GM21526 (cell line): Measurements from ENCODE around the gene BTRC.
"Not testable (repeated sequence)": the region's sequence is repeated elsewhere in the genome, so short reads cannot be mapped to it uniquely, and the experiment has no call there.

Experiments
- ATAC-seq: cut with Tn5 transposase; IDR thresholded peaks from one replicate; pipeline ENCODE4 v1.9.1; 2021; ENCODE audit warnings: moderate library complexity; ENCODE audit not compliant: unreplicated experiment, low FRiP score

Gene BTRC

GRCh38 chr10:101385866-101386658 is 32.1 kb downstream of the BTRC start:
- ATAC-seq, result no peak

GRCh38 chr10:101386659-101387259 is 32.8 kb downstream of the BTRC start:
- no peak for ATAC-seq

GRCh38 chr10:101388676-101389276 is 34.8 kb downstream of the BTRC start:
- no peak for ATAC-seq

- ATAC-seq, result not testable (repeated sequence)
These were observed 35.6 kb downstream of the BTRC start for GRCh38 chr10:101389532-101389931.

- no peak for ATAC-seq
These were observed 36.1 kb downstream of the BTRC start for GRCh38 chr10:101389986-101390531.

GRCh38 chr10:101393378-101393777 is 39.4 kb downstream of the BTRC start:
- ATAC-seq, result no peak

- no peak for ATAC-seq
These were observed 40.7 kb downstream of the BTRC start for GRCh38 chr10:101394524-101395133.

GRCh38 chr10:101397140-101397539 is 43.2 kb downstream of the BTRC start:
- no peak for ATAC-seq

GRCh38 chr10:101400585-101400984 is 46.6 kb downstream of the BTRC start:
- no peak for ATAC-seq

GRCh38 chr10:101402711-101403110 is 48.7 kb downstream of the BTRC start:
- ATAC-seq, result no peak

- ATAC-seq, result no peak
These were observed 49.2 kb downstream of the BTRC start for GRCh38 chr10:101403161-101403560.

GRCh38 chr10:101405001-101405400 is 51.0 kb downstream of the BTRC start:
- ATAC-seq, result no peak

- ATAC-seq, result no peak
These were observed 57.6 kb downstream of the BTRC start for GRCh38 chr10:101411598-101411997.

GRCh38 chr10:101414034-101414433 is 60.1 kb downstream of the BTRC start:
- ATAC-seq, result no peak

GRCh38 chr10:101415884-101416283 is 61.9 kb downstream of the BTRC start:
- no peak for ATAC-seq

- not testable (repeated sequence) for ATAC-seq
These were observed 68.0 kb downstream of the BTRC start for GRCh38 chr10:101421967-101422366.

GRCh38 chr10:101425535-101425934 is 71.6 kb downstream of the BTRC start:
- no peak for ATAC-seq

- no peak for ATAC-seq
These were observed 74.1 kb downstream of the BTRC start for GRCh38 chr10:101428036-101428435.

- ATAC-seq, result no peak
These were observed 75.5 kb downstream of the BTRC start for GRCh38 chr10:101429423-101429822.

GRCh38 chr10:101436302-101436701 is 82.3 kb downstream of the BTRC start:
- ATAC-seq, result no peak

GRCh38 chr10:101438881-101439391 is 85.0 kb downstream of the BTRC start:
- ATAC-seq, result no peak
